RWPE1 (cell line): ENCODE data around the gene ERGIC3.

Source experiments
- CTCF ChIA-PET: fragments of 350-600 bp; sonication (Branson Sonifier 250); formaldehyde crosslinking; extraction: SDS; loops from one replicate; lab custom pipeline; 2021; lab: Yijun Ruan, JAX
- POLR2A ChIA-PET: fragments of 400-600 bp; formaldehyde crosslinking; extraction: SDS; loops from one replicate; lab custom pipeline; 2020; ENCODE audit warnings: antibody characterized with exemption; ENCODE audit not compliant: low non-redundant PET; lab: Yijun Ruan, JAX
- DNase-seq: peaks from one replicate; pipeline ENCODE4 v3.0.0; 2012; ENCODE audit warnings: low spot score
- H3K27ac ChIP-seq: fragments of 450-650 bp; 2 replicates; pipeline ENCODE4 v1.5.1; 2017
- TF ChIP-seq, protein P1 (sequence below): fragments of 450-650 bp; conservative IDR thresholded peaks from 2 replicates; pipeline ENCODE4 v1.5.1; 2017; ENCODE audit warnings: low read depth, mild to moderate bottlenecking

Gene ERGIC3

GRCh38 chr20:35600176-35600992 is 58.5 kb downstream of the ERGIC3 start:
- no peak overlapping the region for H3K27ac ChIP-seq
- ChIA-PET POLR2A (no interaction called here), CTCF (interaction anchor here (0.5 to 1.2 kb wide), 3 partner anchors 19 to 812 kb away, joined by 3 to 4 read pairs (median 4); no protein-coding TSS in a partner anchor)
- TF ChIP-seq, protein P1, sequence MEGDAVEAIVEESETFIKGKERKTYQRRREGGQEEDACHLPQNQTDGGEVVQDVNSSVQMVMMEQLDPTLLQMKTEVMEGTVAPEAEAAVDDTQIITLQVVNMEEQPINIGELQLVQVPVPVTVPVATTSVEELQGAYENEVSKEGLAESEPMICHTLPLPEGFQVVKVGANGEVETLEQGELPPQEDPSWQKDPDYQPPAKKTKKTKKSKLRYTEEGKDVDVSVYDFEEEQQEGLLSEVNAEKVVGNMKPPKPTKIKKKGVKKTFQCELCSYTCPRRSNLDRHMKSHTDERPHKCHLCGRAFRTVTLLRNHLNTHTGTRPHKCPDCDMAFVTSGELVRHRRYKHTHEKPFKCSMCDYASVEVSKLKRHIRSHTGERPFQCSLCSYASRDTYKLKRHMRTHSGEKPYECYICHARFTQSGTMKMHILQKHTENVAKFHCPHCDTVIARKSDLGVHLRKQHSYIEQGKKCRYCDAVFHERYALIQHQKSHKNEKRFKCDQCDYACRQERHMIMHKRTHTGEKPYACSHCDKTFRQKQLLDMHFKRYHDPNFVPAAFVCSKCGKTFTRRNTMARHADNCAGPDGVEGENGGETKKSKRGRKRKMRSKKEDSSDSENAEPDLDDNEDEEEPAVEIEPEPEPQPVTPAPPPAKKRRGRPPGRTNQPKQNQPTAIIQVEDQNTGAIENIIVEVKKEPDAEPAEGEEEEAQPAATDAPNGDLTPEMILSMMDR, result no peak
- DNase-seq, result no peak

- peak; percentile 88 for DNase-seq
- CTCF ChIA-PET, result interaction anchor here (0.5 to 1.2 kb wide), 7 partner anchors 12 to 811 kb away, joined by 3 to 4 read pairs (median 3); no protein-coding TSS in a partner anchor
- no peak overlapping the region for H3K27ac ChIP-seq
- POLR2A ChIA-PET, result no interaction called here
- TF ChIP-seq, protein P1, result peak; percentile 75
Observed at GRCh38 chr20:35600993-35601973, 59.4 kb downstream of the ERGIC3 start.

- TF ChIP-seq, protein P1, result no peak
- POLR2A ChIA-PET, result no interaction called here
- DNase-seq, result no peak
- H3K27ac ChIP-seq, result no peak overlapping the region
- CTCF ChIA-PET, result interaction anchor here (0.8 kb wide), 1 partner anchor 12 kb away, joined by 3 read pairs; no protein-coding TSS in a partner anchor
Observed at GRCh38 chr20:35601990-35602389, 60.1 kb downstream of the ERGIC3 start.

DNA sequence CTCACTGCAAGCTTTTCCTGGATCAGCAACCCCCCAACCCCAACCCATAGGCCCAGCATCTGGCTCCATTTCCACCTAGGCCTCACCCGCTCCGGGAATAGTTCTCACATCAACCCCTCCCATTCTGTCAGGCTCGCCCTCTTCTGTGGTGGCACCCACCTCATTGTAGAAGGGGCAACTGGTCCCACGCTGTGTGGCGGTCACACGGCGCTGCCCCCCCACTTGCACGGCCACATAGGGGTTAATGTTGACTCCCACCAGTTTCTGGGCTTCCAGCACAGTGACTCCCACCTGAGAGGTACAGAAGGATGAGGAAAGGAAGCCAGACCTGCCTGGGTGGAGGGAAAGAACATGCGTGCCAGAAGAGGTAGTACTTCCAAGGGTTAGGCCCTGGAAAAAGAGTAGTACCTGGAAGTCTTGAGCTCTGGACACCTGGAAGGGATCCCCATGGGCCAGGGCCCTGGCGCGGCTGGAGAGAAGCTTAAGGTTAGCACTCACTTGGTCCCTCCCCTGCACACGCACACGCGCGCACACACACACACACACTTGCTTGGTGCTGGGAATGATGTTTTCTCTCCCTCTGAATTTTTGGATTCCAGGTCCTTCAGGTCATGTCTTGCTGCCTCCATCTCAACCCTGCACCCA is 61.1 kb downstream of the ERGIC3 start:
- DNase-seq, result no peak
- TF ChIP-seq, protein P1, result no peak
- ChIA-PET POLR2A (no interaction called here), CTCF (interaction anchor here (0.6 to 0.8 kb wide), 5 partner anchors 13 to 156 kb away, joined by 3 to 4 read pairs (median 3); no protein-coding TSS in a partner anchor)
- H3K27ac ChIP-seq, result no peak overlapping the region

DNA sequence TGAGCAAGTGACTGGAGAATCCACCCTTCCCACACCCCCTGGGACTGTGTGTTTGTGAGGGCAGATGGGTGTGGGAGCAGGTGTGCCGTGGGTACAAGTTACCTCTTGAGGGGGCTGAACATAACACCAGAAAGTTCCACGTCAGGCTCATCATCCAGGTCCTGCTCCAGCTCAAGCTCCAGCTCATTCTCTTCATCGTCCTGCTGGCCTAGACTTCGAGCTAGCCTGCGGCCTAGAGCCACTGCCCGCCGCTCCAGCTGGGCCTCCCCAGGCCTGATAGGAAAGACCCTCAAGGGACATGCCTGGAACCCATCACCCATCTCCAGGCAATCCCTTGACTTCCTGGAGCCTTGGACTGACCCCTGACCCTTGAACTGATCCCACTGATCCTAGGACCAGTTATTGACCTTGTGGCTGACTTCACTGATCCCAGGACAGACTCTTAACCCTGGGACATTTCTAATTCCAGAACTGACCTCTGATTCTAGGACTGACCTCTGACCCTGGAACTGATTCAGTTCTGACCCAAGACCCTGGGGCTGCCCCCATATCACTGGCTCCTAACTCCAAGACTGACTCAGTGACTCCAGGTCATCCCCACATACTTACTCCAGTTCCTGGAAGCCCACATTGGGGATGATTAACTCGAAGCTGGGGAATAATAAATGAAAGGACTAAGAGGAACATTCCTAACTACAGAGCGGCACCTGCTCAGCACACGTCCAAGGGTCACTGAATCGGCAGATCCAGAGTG is 62.0 kb downstream of the ERGIC3 start:
- POLR2A ChIA-PET, result no interaction called here
- CTCF ChIA-PET, result interaction anchor here (0.6 to 1.3 kb wide), 6 partner anchors 9 to 98 kb away, joined by 3 to 7 read pairs (median 3); no protein-coding TSS in a partner anchor
- TF ChIP-seq, protein P1, result no peak
- no peak overlapping the region for H3K27ac ChIP-seq
- DNase-seq, result no peak
